ENCODE results near the gene TTR. TPM values are rescaled to one million over a fixed set of nuclear protein-coding genes. Genes with fewer than 3 reads are reported as not detected.

The TTR gene
- total RNA-seq = not detected in 2 replicates

GRCh38 chr18:31591628-31592027, at the start of gene TTR:
Gene TTR, plus strand, starts transcription at chr18:31591877. Its CDS starts 26 bp downstream, at chr18:31591903.

Other genes starting within 250 kb of the TTR start
- not detected in 2 replicates for gene DSG4, start 215.1 kb upstream of the TTR start, total RNA-seq
- gene DSG3, start 144.1 kb upstream of the TTR start, total RNA-seq = 0.16 and 0.26 TPM in 2 replicates
- 0.17 and 2.2 TPM in 2 replicates for gene DSG2, start 93.7 kb upstream of the TTR start, total RNA-seq
- gene B4GALT6, start 92.7 kb downstream of the TTR start, total RNA-seq = 0.77 and 2.8 TPM in 2 replicates
- gene SLC25A52, start 169.0 kb downstream of the TTR start, total RNA-seq = not detected in 2 replicates

All from bronchial smooth muscle cell (primary cell).